CD14-positive monocyte (primary cell): ENCODE data around the gene PRELP. TPM values are rescaled to one million over a fixed set of nuclear protein-coding genes. Genes with fewer than 3 reads are reported as not detected.
A peak's percentile ranks its signal among the peaks of the same experiment; 100 is the strongest.

ENCODE experiments used
- DNase-seq, 3 donors: peaks; one replicate each; pipeline ENCODE4 v3.0.0-alpha.2; 2011 to 2022
- H2AFZ ChIP-seq: 2 replicates; pipeline ENCODE4 v1.6.0; 2012; ENCODE audit warnings: mild to moderate bottlenecking, low read depth, low read length, inconsistent platforms; ENCODE audit not compliant: insufficient read depth, poor library complexity, severe bottlenecking
- H3K27ac ChIP-seq, 2 donors: 1 replicate in 1 of 2; 2 replicates in 1 of 2; pipeline ENCODE4 v1.5.1; 2012 to 2013; ENCODE audit warnings: low read length in 2 of 2, control low read depth in 1 of 2, inconsistent platforms in 1 of 2, low read depth in 1 of 2, mild to moderate bottlenecking in 1 of 2
- H3K27me3 ChIP-seq, 2 donors: one replicate each; pipeline versions ENCODE4 v1.6.0 to v1.6.1; 2011 to 2013; ENCODE audit warnings: low read length in 2 of 2; ENCODE audit not compliant: control insufficient read depth in 2 of 2, insufficient read depth in 2 of 2
- H3K36me3 ChIP-seq, 2 donors: replicated peaks in 1 of 2; 1 replicate in 1 of 2; 2 replicates in 1 of 2; pipeline versions ENCODE4 v1.5.1 to v1.6.1; 2012 to 2013; ENCODE audit warnings: low read length in 2 of 2, control low read depth in 1 of 2, inconsistent platforms in 1 of 2, mild to moderate bottlenecking in 1 of 2; ENCODE audit not compliant: insufficient read depth in 2 of 2, control insufficient read depth in 1 of 2
- H3K4me1 ChIP-seq, 2 donors: 1 replicate in 1 of 2; 2 replicates in 1 of 2; pipeline versions ENCODE4 v1.5.1 to v1.6.1; 2012 to 2013; ENCODE audit warnings: low read length in 2 of 2, control low read depth in 1 of 2, inconsistent platforms in 1 of 2, mild to moderate bottlenecking in 1 of 2, moderate library complexity in 1 of 2; ENCODE audit not compliant: insufficient read depth in 2 of 2, control insufficient read depth in 1 of 2
- H3K4me2 ChIP-seq: replicated peaks from 2 replicates; pipeline ENCODE3; 2012; ENCODE audit warnings: low read length, moderate library complexity, mild to moderate bottlenecking; ENCODE audit not compliant: poor library complexity, severe bottlenecking; ENCODE audit errors: extremely low read depth
- H3K4me3 ChIP-seq, 3 experiments: fragments of 200-600 bp in 1 of 3; sonication (generic) in 1 of 3; replicated peaks in 1 of 3; 1 replicate in 2 of 3; 2 replicates in 1 of 3; pipeline ENCODE4 v1.5.1; 2011 to 2013; ENCODE audit warnings: low read length in 3 of 3, mild to moderate bottlenecking in 3 of 3, control low read depth in 2 of 3, low read depth in 2 of 3, inconsistent platforms in 1 of 3, moderate library complexity in 1 of 3
- H3K79me2 ChIP-seq: 2 replicates; pipeline ENCODE4 v1.6.0; 2012; ENCODE audit warnings: mild to moderate bottlenecking, control low read depth, inconsistent platforms, low read length, moderate library complexity; ENCODE audit not compliant: insufficient read depth
- H3K9ac ChIP-seq: 2 replicates; pipeline ENCODE4 v1.6.0; 2017; ENCODE audit warnings: low read length, mild to moderate bottlenecking; ENCODE audit not compliant: insufficient read depth, poor library complexity, severe bottlenecking
- H3K9me3 ChIP-seq, 2 donors: replicated peaks in 1 of 2; 1 replicate in 1 of 2; 2 replicates in 1 of 2; pipeline versions ENCODE4 v1.5.1 to v1.6.1; 2012 to 2013; ENCODE audit warnings: low read length in 2 of 2, control low read depth in 1 of 2; ENCODE audit not compliant: control insufficient read depth in 1 of 2, insufficient read depth in 1 of 2
- H4K20me1 ChIP-seq: 2 replicates; pipeline ENCODE4 v1.6.0; 2012; ENCODE audit warnings: mild to moderate bottlenecking, low read length, control low read depth, moderate library complexity; ENCODE audit not compliant: insufficient read depth
- H3K27ac Mint-ChIP-seq, 7 donors: one replicate each; pipeline ENCODE4 v1.8.0; 2020; ENCODE audit warnings: mild to moderate bottlenecking in 7 of 7, mixed read lengths in 7 of 7, moderate library complexity in 6 of 7, inconsistent platforms in 2 of 7
- H3K27me3 Mint-ChIP-seq, 3 donors: one replicate each; pipeline ENCODE4 v1.8.0; 2021 to 2022; ENCODE audit warnings: low read depth in 3 of 3, mild to moderate bottlenecking in 3 of 3, mixed read lengths in 3 of 3, moderate library complexity in 3 of 3, inconsistent platforms in 1 of 3
- H3K36me3 Mint-ChIP-seq, 2 donors: one replicate each; pipeline ENCODE4 v1.8.0; 2020; ENCODE audit warnings: mixed read lengths in 2 of 2, inconsistent platforms in 1 of 2, mild to moderate bottlenecking in 1 of 2
- H3K4me1 Mint-ChIP-seq: one replicate; pipeline ENCODE4 v1.8.0; 2020; ENCODE audit warnings: mild to moderate bottlenecking, mixed read lengths
- H3K4me3 Mint-ChIP-seq, 2 donors: one replicate each; pipeline ENCODE4 v1.8.0; 2020; ENCODE audit warnings: mild to moderate bottlenecking in 2 of 2, mixed read lengths in 2 of 2, moderate library complexity in 1 of 2
- H3K9me3 Mint-ChIP-seq, 7 donors: one replicate each; pipeline ENCODE4 v1.8.0; 2020 to 2022; ENCODE audit warnings: mixed read lengths in 7 of 7, mild to moderate bottlenecking in 6 of 7, moderate library complexity in 6 of 7, inconsistent platforms in 2 of 7
- CTCF ChIP-seq: fragments of 200-600 bp; IDR thresholded peaks from one replicate; pipeline ENCODE4 v1.8.0; 2022; ENCODE audit warnings: antibody characterized with exemption, mild to moderate bottlenecking
- WGBS: methylation state at CpG from one replicate; pipeline ENCODE4 v1.1.5; 2013; ENCODE audit warnings: missing lambda C conversion rate; ENCODE audit not compliant: insufficient coverage; 5-methylcytosine and 5-hydroxymethylcytosine counted together
- intact Hi-C, 2 donors: fragments of 100-400 bp; cut with micrococcal nuclease; formaldehyde crosslinking; loops; one replicate each; pipeline versions ENCODE4 v1.15.0 to v1.15.1; 2023
- polyA plus RNA-seq, 3 donors: library from polyadenylated mRNA; depleted of rRNA in 1 of 3; unstranded in 2 of 3; stranded (reverse) in 1 of 3; fragments of 300-500 nt in 2 of 3; fragments of >200 nt in 1 of 3; fragmentation: Illumina TruSeq in 2 of 3; gene quantifications; 1 replicate in 2 of 3; 2 replicates in 1 of 3; pipeline ENCODE4 v1.2.3, GENCODE V29; 2012 to 2021

PRELP gene
- polyA plus RNA-seq, 3 donors: not detected

GRCh38 chr1:203448521-203449061, 27.0 kb upstream of the PRELP start:
- no peaks in the 10 kb centered on the region for H3K79me2 ChIP-seq
- H2AFZ ChIP-seq: no peak overlapping the region
- no peaks in the 10 kb centered on the region for H4K20me1 ChIP-seq
- H3K4me2 ChIP-seq: no peak overlapping the region
- no peaks in the 10 kb centered on the region for H3K36me3 ChIP-seq
- no peak overlapping the region for H3K9ac ChIP-seq
- peaks cover 13% of the 10 kb centered on the region in 2 donors for H3K4me1 ChIP-seq
- Mint-ChIP-seq H3K36me3 (peaks cover 2 to 3% of the 10 kb centered on the region in 2 donors), H3K27me3 (peaks cover 12 to 31% (median 23%) of the 10 kb centered on the region in 3 donors), H3K4me3 (peak overlapping the region in 1 of 2 donors; percentile 49), H3K9me3 (peaks cover 0 to 12% (median 6%) of the 10 kb centered on the region in 7 donors), H3K27ac (no peak overlapping the region), H3K4me1 (peaks cover 15% of the 10 kb centered on the region)
- no peak overlapping the region for H3K4me3 ChIP-seq
- 95% methylated on average over 3 of the region's 9 CpGs for WGBS
- DNase-seq: no peak
- intact Hi-C loops: no loop called here
- TF ChIP-seq CTCF: no peak
- H3K27me3 ChIP-seq: no peaks in the 10 kb centered on the region
- H3K9me3 ChIP-seq: peaks cover 4 to 6% of the 10 kb centered on the region in 2 donors
- H3K27ac ChIP-seq: no peak overlapping the region

GRCh38 chr1:203450001-203450400, 25.6 kb upstream of the PRELP start:
- no peak overlapping the region for H3K27ac ChIP-seq
- Mint-ChIP-seq H3K36me3 (peaks cover 1% of the 10 kb centered on the region in 2 donors), H3K4me3 (no peak overlapping the region)

More at GRCh38 chr1:203450001-203450400, 25.6 kb upstream of the PRELP start:
- peaks cover 2 to 4% of the 10 kb centered on the region in 2 donors for H3K9me3 ChIP-seq
- H3K4me1 Mint-ChIP-seq: peaks cover 15% of the 10 kb centered on the region
- no peaks in the 10 kb centered on the region for H3K27me3 ChIP-seq
- intact Hi-C loops: no loop called here
- peaks cover 0 to 8% (median 4%) of the 10 kb centered on the region in 7 donors for H3K9me3 Mint-ChIP-seq
- no peaks in the 10 kb centered on the region for H4K20me1 ChIP-seq
- H3K4me3 ChIP-seq: no peak overlapping the region
- TF ChIP-seq CTCF: no peak
- no peak overlapping the region for H2AFZ ChIP-seq
- no peak overlapping the region for H3K27ac Mint-ChIP-seq
- H3K9ac ChIP-seq: no peak overlapping the region
- no CpG with 5 or more reads among the region's 1 CpG for WGBS
- H3K4me2 ChIP-seq: no peak overlapping the region
- no peaks in the 10 kb centered on the region for H3K36me3 ChIP-seq
- no peaks in the 10 kb centered on the region for H3K79me2 ChIP-seq
- H3K27me3 Mint-ChIP-seq: peaks cover 13 to 31% (median 24%) of the 10 kb centered on the region in 3 donors
- no peak for DNase-seq
- H3K4me1 ChIP-seq: peaks cover 13% of the 10 kb centered on the region in 2 donors
